Ascending aorta (tissue), 2 donors: Measurements from ENCODE around the gene LRCH1. TPM values are rescaled to one million over a fixed set of nuclear protein-coding genes. Genes with fewer than 3 reads are reported as not detected.

Source experiments
- DNase-seq, 2 donors: peaks; one replicate each; pipeline ENCODE4 v3.0.0-alpha.2; 2019; ENCODE audit warnings: low spot score in 2 of 2
- H3K27ac ChIP-seq, 2 donors: fragments of 200-600 bp; sonication (generic); one replicate each; pipeline ENCODE4 v1.5.1; 2016 to 2017; ENCODE audit warnings: mild to moderate bottlenecking in 1 of 2
- H3K27me3 ChIP-seq: fragments of 200-600 bp; sonication (generic); one replicate; pipeline ENCODE4 v1.5.1; 2017
- H3K36me3 ChIP-seq, 2 donors: fragments of 200-600 bp; sonication (generic); one replicate each; pipeline ENCODE4 v1.5.1; 2016
- H3K4me1 ChIP-seq, 2 donors: fragments of 200-600 bp; sonication (generic); one replicate each; pipeline ENCODE4 v1.5.1; 2016 to 2017; ENCODE audit warnings: mild to moderate bottlenecking in 1 of 2
- H3K4me3 ChIP-seq, 2 donors: fragments of 200-600 bp; sonication (generic); one replicate each; pipeline ENCODE4 v1.5.1; 2016 to 2017; ENCODE audit warnings: mild to moderate bottlenecking in 1 of 2
- H3K9me3 ChIP-seq, 2 donors: fragments of 200-600 bp; sonication (generic); one replicate each; pipeline ENCODE4 v1.5.1; 2016
- intact Hi-C: fragments of 100-400 bp; cut with DNase I; formaldehyde crosslinking; loops from one replicate; pipeline ENCODE4 v1.15.1; 2023
- total RNA-seq: library from RNA; depleted of rRNA; stranded (reverse); fragments of >200 nt; gene quantifications from one replicate; pipeline ENCODE4 v1.1.0, GENCODE V29; 2016
- TF ChIP-seq, protein P1 (sequence below), 3 experiments: fragments of 200-600 bp in 2 of 3; fragments of 450-650 bp in 1 of 3; sonication (generic) in 2 of 3; IDR thresholded peaks; one replicate each; pipeline ENCODE4 v1.5.1; 2016 to 2019; ENCODE audit warnings: antibody characterized with exemption in 3 of 3, mild to moderate bottlenecking in 1 of 3, moderate library complexity in 1 of 3

Gene LRCH1
- total RNA-seq, 1 donor from 2014 or later: 45.4 TPM

DNA sequence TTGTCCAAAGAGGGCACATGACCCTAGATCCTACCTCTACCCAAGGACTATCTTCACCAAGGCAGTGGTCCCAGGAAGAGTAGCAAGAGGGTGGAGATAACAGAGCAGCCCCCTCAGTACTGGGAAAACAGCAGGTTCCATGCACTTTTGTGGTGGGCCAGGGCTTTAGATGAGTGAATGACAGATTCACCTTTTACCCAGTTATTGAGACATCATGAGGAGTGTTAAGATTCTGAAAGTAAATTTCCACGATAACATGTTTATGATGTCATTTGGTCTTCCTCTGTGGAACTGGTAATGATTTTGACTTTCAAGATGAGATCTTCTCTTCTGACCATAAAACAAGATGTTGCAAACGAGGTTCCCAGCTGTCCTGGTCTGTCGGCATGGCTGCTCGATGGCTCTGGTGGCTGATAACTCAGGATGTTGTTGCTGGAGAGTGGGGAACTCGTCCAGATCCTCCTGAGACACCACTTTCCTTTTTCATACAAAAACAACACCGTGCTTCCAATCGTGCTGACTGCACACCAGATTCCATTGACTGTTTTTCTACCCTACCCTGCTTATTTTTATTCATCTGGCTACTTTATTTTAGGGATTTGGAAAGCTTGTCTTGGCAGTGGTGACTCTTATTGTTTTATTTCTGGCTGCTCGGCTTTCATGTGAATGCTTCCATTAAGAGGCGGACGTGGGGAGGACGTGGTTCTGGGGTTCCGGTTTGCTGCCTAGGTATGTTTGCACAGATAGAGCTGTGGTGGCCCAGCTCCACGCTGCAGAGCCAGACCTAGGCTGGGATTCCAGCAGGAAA, 88.5 kb downstream of the LRCH1 start:
- H3K27me3 ChIP-seq: no peaks in the 10 kb centered on the region
- intact Hi-C loops: no loop called here
- TF ChIP-seq, protein P1, sequence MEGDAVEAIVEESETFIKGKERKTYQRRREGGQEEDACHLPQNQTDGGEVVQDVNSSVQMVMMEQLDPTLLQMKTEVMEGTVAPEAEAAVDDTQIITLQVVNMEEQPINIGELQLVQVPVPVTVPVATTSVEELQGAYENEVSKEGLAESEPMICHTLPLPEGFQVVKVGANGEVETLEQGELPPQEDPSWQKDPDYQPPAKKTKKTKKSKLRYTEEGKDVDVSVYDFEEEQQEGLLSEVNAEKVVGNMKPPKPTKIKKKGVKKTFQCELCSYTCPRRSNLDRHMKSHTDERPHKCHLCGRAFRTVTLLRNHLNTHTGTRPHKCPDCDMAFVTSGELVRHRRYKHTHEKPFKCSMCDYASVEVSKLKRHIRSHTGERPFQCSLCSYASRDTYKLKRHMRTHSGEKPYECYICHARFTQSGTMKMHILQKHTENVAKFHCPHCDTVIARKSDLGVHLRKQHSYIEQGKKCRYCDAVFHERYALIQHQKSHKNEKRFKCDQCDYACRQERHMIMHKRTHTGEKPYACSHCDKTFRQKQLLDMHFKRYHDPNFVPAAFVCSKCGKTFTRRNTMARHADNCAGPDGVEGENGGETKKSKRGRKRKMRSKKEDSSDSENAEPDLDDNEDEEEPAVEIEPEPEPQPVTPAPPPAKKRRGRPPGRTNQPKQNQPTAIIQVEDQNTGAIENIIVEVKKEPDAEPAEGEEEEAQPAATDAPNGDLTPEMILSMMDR (IDR thresholded peaks at IDR 0.05): no peak
- no peaks in the 10 kb centered on the region for H3K9me3 ChIP-seq
- peak overlapping the region; percentile 68 to 75 for H3K27ac ChIP-seq
- no peak for DNase-seq
- H3K36me3 ChIP-seq: no peaks in the 10 kb centered on the region
- H3K4me3 ChIP-seq: peak overlapping the region; percentile 35 to 37
- H3K4me1 ChIP-seq: peaks cover 0 to 63% of the 10 kb centered on the region in 2 donors

DNA sequence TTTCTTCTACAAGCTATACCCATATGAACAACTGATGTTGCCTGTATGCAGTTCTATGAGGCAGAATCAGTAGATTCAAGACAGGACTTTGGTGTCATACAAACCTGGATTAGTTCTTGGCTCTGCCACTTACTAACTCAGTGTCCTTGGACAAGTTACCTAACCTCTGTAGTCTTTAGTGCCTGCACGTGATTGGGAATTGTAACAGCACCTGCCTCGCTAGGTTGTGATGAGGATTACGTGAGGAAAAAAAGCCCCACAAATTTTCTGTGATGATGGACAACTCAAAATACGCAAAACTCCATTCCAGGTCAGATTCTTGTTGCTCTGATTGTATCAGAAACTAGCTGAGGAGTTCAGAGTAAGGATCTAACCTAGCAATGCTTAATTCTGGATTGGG, 89.3 kb downstream of the LRCH1 start:
- H3K4me1 ChIP-seq: peaks cover 0 to 63% of the 10 kb centered on the region in 2 donors
- H3K36me3 ChIP-seq: no peaks in the 10 kb centered on the region
- TF ChIP-seq, protein P1 (IDR thresholded peaks at IDR 0.05): no peak
- intact Hi-C loops: no loop called here
- peak overlapping the region in 1 of 2 donors; percentile 37 for H3K4me3 ChIP-seq
- H3K27ac ChIP-seq: peak overlapping the region; percentile 68 to 75
- H3K9me3 ChIP-seq: no peaks in the 10 kb centered on the region
- H3K27me3 ChIP-seq: no peaks in the 10 kb centered on the region
- no peak for DNase-seq

DNA sequence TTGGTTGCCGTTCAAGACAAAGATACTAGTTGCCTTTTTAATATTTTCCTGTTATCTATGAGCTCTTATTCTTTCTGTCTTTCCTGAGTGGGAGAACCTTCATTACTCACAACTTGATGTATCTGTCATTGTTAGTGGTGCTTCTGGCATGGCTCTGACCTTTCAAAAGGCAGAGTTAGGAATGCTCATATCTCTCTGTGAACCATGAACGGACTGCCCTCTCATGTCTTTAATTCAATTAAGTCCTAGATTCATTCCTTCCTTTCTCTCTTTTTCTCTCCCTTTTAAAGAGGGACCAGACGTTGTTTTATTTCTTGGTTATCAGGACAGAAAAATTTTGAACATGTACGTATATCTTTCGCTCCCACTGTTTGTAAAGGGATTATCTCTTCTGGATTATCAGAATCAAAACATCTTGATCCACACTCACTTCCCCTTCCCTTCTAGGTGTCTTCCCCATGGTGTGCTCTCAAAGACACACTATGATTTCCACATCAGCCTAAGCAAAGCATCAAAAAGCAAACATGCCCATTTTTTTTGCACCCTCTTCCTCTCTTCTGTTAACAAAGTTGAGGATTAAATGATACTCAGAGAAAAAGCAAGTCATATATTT, 90.3 kb downstream of the LRCH1 start:
- Histone ChIP-seq H3K27ac (peak overlapping the region; percentile 68 to 75), H3K4me1 (peaks cover 0 to 63% of the 10 kb centered on the region in 2 donors), H3K27me3 (no peaks in the 10 kb centered on the region), H3K36me3 (no peaks in the 10 kb centered on the region), H3K4me3 (no peak overlapping the region), H3K9me3 (no peaks in the 10 kb centered on the region)
- TF ChIP-seq, protein P1 (IDR thresholded peaks at IDR 0.05): no peak
- no peak for DNase-seq
- intact Hi-C loops: no loop called here

DNA sequence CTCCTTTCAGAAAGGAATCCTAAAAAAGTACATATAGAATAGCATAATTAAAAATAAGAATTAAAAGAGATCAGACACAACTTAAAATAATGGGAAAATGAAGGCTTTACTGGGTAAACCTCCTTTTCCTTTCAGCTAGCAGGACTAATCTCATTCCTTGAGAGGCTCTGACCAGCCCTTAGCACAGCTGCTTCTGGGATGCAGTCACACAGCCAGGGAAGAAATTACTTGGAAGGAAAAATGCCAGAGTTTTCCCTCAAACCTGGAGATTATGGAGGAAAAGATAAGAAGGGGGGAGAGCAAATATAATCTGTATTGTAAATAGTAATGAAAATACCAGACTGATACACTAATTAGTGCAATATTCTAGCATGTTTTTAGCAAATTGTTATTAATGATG, 91.8 kb downstream of the LRCH1 start:
- intact Hi-C loops: no loop called here
- Histone ChIP-seq H3K36me3 (no peaks in the 10 kb centered on the region), H3K4me3 (no peak overlapping the region), H3K4me1 (peaks cover 2 to 54% of the 10 kb centered on the region in 2 donors), H3K9me3 (no peaks in the 10 kb centered on the region), H3K27me3 (no peaks in the 10 kb centered on the region), H3K27ac (peak overlapping the region in 1 of 2 donors; percentile 6)
- TF ChIP-seq, protein P1 (IDR thresholded peaks at IDR 0.05): no peak
- DNase-seq: no peak

- TF ChIP-seq, protein P1 (IDR thresholded peaks at IDR 0.05): no peak
- H3K4me3 ChIP-seq: no peak overlapping the region
- H3K4me1 ChIP-seq: peaks cover 3 to 29% of the 10 kb centered on the region in 2 donors
- no peaks in the 10 kb centered on the region for H3K36me3 ChIP-seq
- intact Hi-C loops: no loop called here
- no peaks in the 10 kb centered on the region for H3K9me3 ChIP-seq
- no peaks in the 10 kb centered on the region for H3K27me3 ChIP-seq
- DNase-seq: no peak
- no peak overlapping the region for H3K27ac ChIP-seq
These were observed 94.6 kb downstream of the LRCH1 start for GRCh38 chr13:46647512-46648065.
